Activated T-helper 2 cell treated with anti-CD3 and anti-CD28 coated beads, Interferon-gamma antibody, Interleukin-2, Interleukin-4, amounts not matched to agents 10 μg/mL and 5 μg/mL and 100 μg/mL, durations not matched to agents 14 hours and 24 hours and 36 hours (primary cell): ENCODE data around the gene TRIO. TPM values are rescaled to one million over a fixed set of nuclear protein-coding genes. Genes with fewer than 3 reads are reported as not detected.

Source experiments
- DNase-seq: peaks from one replicate; pipeline ENCODE4 v3.0.0; 2021; ENCODE audit warnings: low spot score
- H3K27ac Mint-ChIP-seq: one replicate; pipeline ENCODE4 v1.8.0; 2021; ENCODE audit warnings: mixed read lengths
- H3K27me3 Mint-ChIP-seq: one replicate; pipeline ENCODE4 v1.8.0; 2021; ENCODE audit warnings: low read depth, mixed read lengths
- H3K36me3 Mint-ChIP-seq: one replicate; pipeline ENCODE4 v1.8.0; 2021; ENCODE audit warnings: low read depth, mixed read lengths
- H3K4me1 Mint-ChIP-seq: one replicate; pipeline ENCODE4 v1.8.0; 2021; ENCODE audit warnings: low read depth, mixed read lengths
- H3K4me3 Mint-ChIP-seq: one replicate; pipeline ENCODE4 v1.8.0; 2021; ENCODE audit warnings: low read depth, mild to moderate bottlenecking, moderate library complexity, mixed read lengths
- H3K9me3 Mint-ChIP-seq: one replicate; pipeline ENCODE4 v1.8.0; 2021; ENCODE audit warnings: mixed read lengths
- intact Hi-C: fragments of 100-400 bp; cut with micrococcal nuclease; formaldehyde crosslinking; loops from one replicate; pipeline ENCODE4 v1.15.1; 2023
- total RNA-seq: library from RNA; stranded (reverse); gene quantifications from 2 replicates; pipeline ENCODE4 v1.2.3, GENCODE V29; 2022

TRIO gene
- total RNA-seq, 1 donor from 2014 or later = 28.7 TPM

DNA sequence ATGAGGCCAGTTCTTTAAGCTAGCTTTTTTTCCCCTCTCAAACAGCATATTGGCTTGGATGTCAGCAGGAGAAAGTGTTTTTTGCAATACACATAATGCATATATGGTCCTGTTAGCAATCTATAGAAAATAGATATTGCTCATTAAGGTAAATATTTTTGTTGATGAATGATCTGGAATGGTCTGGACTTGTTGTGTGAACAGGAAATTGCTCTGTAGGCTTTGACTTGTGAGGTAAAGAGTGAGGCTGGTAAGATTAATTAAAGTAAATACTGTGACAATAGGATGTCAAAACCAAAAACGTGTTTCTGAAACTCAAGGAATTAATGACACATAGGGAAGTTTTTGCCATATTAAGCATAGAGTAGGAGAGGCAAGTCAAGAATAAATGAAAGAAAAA lies 176.0 kb downstream of the TRIO start:
- no peaks in the 10 kb centered on the region for H3K4me1 Mint-ChIP-seq
- no peak overlapping the region for H3K27ac Mint-ChIP-seq
- intact Hi-C loops = no loop called here
- no peak for DNase-seq
- H3K9me3 Mint-ChIP-seq = no peaks in the 10 kb centered on the region
- H3K4me3 Mint-ChIP-seq = no peak overlapping the region
- no peaks in the 10 kb centered on the region for H3K36me3 Mint-ChIP-seq
- H3K27me3 Mint-ChIP-seq = no peaks in the 10 kb centered on the region

DNA sequence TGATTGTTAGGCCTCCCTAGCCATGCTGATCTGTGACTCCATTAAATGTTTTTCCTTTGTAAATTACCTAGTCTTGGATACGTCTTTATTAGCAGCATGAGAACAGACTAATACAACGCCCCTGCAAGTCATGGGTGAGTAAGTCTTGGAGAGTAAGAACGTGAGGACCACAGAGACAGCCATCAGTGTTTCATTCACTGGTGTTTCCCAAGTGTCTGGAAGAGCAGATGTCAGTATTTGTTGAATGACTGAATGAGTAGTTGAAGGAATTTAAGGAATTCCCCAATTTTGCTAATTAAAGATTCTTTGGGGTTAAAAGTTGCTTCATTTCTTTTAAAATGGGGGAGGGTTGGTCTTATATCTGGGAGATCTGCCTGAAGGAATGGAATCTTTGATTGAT lies 178.8 kb downstream of the TRIO start:
- Mint-ChIP-seq H3K4me3 (no peak overlapping the region), H3K9me3 (no peaks in the 10 kb centered on the region), H3K27me3 (no peaks in the 10 kb centered on the region), H3K27ac (no peak overlapping the region), H3K36me3 (no peaks in the 10 kb centered on the region), H3K4me1 (no peaks in the 10 kb centered on the region)
- DNase-seq = no peak
- intact Hi-C loops = no loop called here

DNA sequence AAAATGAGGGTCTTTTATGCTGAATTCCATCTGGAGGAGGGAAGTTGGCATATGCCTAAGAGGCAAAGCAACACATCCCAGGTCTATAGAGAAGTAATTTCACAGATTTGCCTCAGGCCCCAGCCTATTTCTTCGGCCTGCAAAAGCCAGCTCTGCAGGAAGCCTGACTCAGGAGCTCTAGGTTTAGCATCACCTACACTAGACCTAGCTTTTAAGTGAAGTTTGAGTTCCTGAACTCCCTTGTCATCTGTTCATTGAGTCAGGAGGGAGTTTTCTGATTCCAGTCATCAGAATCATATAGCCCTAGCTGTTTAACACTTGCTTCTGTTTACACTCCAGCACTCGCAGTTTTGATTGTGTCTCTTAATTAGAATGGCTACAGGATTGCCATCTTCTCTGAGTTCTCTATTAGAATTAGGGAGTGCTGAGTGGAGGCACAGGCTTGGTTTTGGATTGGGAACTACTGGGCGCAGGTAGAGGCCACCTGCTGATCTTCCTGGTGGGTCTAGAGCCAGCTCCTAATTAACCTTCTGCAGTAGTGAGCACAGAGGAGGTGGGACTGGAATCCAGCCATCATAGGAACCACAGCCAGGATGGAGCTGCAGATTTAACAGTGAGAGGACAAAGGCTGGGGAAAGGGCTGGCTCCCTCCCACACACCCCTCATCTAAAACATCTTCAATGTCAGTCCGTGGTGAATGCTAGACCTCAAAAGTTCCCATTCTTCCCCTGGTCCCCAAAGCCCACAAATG lies 179.5 kb downstream of the TRIO start:
- Mint-ChIP-seq H3K27ac (no peak overlapping the region), H3K4me1 (no peaks in the 10 kb centered on the region)

DNA sequence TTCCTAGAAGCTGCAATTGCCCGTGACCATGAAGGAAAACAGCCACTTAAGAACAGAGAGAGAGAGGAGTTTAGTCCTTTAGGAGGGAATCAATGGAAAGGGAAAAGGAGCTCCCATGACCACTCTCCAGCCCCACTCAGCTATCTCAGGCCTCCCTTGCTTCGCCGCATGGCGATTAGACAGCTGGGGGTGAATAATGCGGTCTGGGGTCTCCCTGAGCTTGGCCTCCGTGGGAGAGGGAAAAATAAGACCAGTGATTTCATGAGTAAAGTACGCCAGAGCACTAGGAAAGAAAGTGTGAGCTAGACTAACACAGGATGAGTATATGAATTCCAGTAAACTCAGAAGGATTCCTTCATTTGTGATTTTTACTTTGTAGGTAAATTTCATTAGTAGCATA lies 180.3 kb downstream of the TRIO start:
- H3K27ac Mint-ChIP-seq = no peak overlapping the region
- no peak overlapping the region for H3K4me3 Mint-ChIP-seq
- H3K27me3 Mint-ChIP-seq = no peaks in the 10 kb centered on the region
- intact Hi-C loops = no loop called here
- no peaks in the 10 kb centered on the region for H3K4me1 Mint-ChIP-seq
- H3K9me3 Mint-ChIP-seq = no peaks in the 10 kb centered on the region
- no peak for DNase-seq
- H3K36me3 Mint-ChIP-seq = no peaks in the 10 kb centered on the region

More for the DNA sequence above, 179.5 kb downstream of the TRIO start:
- H3K27me3 Mint-ChIP-seq = no peaks in the 10 kb centered on the region
- DNase-seq = no peak
- no peaks in the 10 kb centered on the region for H3K36me3 Mint-ChIP-seq
- no peaks in the 10 kb centered on the region for H3K9me3 Mint-ChIP-seq
- no peak overlapping the region for H3K4me3 Mint-ChIP-seq
- intact Hi-C loops = no loop called here

DNA sequence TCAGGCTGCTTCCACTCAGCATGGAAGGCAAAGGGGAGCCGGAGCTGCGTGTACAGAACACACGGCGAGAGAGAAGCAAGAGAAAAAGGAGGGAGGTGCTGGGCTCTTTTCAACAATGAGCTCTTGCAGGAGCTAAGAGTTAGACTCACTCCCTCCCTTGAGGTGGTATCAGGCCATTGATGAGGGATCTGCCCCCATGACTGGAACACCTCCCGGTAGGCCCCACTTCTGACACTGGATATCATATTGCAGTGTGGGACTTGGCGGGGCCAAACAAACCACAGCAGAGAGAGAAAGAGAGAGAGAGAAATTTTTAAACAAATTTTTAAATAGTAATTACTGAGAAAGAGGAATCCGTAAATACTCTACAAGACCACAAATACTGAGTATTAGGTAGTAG lies 182.2 kb downstream of the TRIO start:
- H3K27me3 Mint-ChIP-seq = peaks cover 3% of the 10 kb centered on the region
- H3K27ac Mint-ChIP-seq = no peak overlapping the region
- no peak for DNase-seq
- no peaks in the 10 kb centered on the region for H3K9me3 Mint-ChIP-seq
- intact Hi-C loops = no loop called here
- H3K4me1 Mint-ChIP-seq = no peaks in the 10 kb centered on the region
- no peak overlapping the region for H3K4me3 Mint-ChIP-seq
- no peaks in the 10 kb centered on the region for H3K36me3 Mint-ChIP-seq

DNA sequence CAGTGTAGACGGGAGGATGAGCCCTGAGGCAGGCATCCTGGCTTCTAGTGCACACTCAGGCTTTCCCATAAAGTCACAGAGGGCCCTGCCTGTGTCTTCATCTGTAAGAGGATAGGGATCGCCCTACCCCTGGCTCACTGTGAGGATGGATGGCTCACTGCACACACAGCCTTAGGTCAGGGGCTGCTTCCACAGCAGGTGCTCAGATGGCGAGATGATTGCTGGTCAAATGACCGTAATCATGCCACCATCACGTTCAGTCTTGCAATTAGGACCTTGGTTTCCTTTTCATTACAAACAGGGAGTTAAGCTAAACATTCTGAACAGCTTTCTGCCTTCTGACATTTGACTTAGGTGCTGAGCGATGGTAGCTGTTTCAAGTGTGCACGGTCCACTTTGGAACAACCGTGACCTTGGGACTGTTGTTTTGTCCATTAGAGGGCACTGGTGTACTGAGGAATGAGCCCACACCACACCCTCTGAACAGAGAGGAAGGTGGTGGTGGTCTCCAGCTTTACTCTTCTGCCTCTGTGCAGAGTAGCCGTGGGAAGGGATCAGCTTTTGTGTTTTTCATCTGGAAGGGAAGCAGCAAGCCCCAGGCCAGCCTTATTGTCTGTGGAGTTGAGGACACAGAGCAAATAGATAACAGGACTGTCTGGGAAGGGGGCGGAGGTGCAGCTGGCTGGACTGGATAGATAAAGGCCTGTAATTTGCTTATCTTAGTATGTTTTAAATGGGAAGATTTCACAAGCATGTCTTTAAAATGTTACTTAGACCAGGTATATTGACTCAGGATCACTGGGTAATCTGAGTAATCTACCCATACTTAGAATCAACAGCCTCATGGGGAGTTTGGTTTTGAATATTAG lies 183.1 kb downstream of the TRIO start:
- H3K4me1 Mint-ChIP-seq = peaks cover 3% of the 10 kb centered on the region
- intact Hi-C loops = no loop called here
- H3K36me3 Mint-ChIP-seq = no peaks in the 10 kb centered on the region
- no peaks in the 10 kb centered on the region for H3K9me3 Mint-ChIP-seq
- no peak overlapping the region for H3K27ac Mint-ChIP-seq
- H3K4me3 Mint-ChIP-seq = no peak overlapping the region
- peaks cover 3% of the 10 kb centered on the region for H3K27me3 Mint-ChIP-seq
- no peak for DNase-seq

DNA sequence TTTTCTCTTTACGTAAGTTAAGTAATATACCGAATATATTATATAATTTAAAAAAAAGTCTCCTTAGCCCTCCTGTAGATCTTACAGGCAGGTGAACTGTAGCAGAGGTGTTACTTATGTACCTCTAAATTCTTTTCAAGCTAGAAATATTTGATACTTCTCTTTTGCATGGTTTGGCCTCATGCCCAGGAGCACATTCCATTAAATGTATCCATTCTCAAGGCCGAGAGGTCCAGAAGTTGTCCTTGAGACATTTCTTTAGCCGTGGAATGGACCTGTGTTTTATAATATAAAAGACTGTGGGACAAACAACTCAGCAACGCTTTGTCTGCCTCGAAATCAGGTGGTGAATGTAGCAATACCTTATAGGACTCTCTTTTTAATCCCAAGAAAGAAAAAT lies 184.5 kb downstream of the TRIO start:
- H3K9me3 Mint-ChIP-seq = no peaks in the 10 kb centered on the region
- H3K4me3 Mint-ChIP-seq = no peak overlapping the region
- H3K27ac Mint-ChIP-seq = no peak overlapping the region
- DNase-seq = no peak
- peaks cover 3% of the 10 kb centered on the region for H3K27me3 Mint-ChIP-seq
- H3K36me3 Mint-ChIP-seq = no peaks in the 10 kb centered on the region
- intact Hi-C loops = no loop called here
- peaks cover 9% of the 10 kb centered on the region for H3K4me1 Mint-ChIP-seq

DNA sequence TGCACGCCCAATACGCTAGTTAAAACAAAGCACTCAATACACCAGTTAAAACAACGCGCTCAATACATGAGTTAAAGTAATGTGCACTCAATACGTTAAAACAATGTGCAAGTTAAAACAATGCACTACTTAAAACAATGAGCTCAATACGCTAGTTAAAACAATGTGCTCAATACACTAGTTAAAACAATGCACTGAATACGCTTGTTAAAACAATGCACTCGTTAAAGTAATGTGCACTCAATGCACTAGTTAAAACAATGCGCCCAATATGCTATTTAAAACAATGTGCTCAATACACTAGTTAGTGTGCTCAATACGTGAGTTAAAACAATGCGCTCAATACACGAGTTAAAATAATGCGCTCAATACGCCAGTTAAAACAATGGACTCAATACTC lies 185.0 kb downstream of the TRIO start:
- Mint-ChIP-seq H3K27me3 (peaks cover 3% of the 10 kb centered on the region), H3K27ac (no peak overlapping the region), H3K4me1 (peaks cover 9% of the 10 kb centered on the region), H3K9me3 (no peaks in the 10 kb centered on the region), H3K36me3 (no peaks in the 10 kb centered on the region), H3K4me3 (no peak overlapping the region)
- no peak for DNase-seq
- intact Hi-C loops = no loop called here

DNA sequence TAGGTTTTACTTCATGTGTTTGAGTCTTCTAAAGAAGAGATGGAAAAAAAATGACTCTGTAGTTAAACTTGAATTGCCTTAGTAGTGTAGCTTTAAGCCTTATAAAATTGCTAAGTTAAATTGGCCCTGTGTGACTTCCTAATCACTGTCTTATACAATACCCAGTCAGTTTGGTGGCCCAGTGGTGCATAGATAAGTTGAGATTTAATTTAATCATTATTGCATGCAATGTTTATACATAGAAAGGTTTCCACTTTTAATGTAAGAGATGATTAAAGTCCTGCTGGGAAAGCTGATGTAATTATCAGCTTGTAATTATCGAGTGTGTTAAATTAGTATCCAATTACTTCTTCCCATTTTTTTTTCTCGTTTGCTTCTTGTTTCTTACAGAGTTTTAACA lies 187.1 kb downstream of the TRIO start:
- Mint-ChIP-seq H3K4me3 (no peak overlapping the region), H3K27ac (no peak overlapping the region), H3K9me3 (no peaks in the 10 kb centered on the region), H3K36me3 (no peaks in the 10 kb centered on the region), H3K27me3 (peaks cover 3% of the 10 kb centered on the region), H3K4me1 (peaks cover 9% of the 10 kb centered on the region)
- intact Hi-C loops = no loop called here
- no peak for DNase-seq

DNA sequence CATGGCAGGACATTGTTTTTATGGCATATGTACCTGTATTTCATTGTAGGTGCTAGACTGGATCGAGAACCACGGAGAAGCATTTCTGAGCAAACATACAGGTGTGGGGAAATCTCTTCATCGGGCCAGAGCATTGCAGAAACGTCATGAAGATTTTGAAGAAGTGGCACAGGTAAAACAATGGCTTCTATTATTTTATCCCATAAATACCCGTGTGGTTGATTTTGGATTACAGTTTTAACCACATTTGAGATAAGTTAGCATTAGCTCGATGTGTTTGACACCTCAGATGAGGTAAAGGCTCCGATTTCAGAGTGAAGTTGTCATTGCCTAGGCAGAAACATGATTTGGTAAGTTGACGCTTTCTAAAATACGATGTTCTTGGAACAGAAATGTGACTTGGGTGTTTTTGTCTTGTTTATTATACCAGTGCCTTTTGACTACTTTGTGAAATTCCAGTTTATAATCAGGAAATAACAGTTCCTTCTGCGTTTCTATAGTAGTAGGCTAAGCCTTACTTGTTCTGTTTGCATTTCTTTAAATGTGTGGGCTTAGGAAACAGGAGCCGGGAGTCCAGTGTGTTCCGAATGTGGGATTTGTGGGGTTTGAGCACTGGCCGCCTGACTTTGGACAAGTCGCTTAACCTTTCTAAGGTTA lies 187.7 kb downstream of the TRIO start:
- Mint-ChIP-seq H3K4me3 (no peak overlapping the region), H3K27ac (no peak overlapping the region), H3K36me3 (no peaks in the 10 kb centered on the region), H3K27me3 (peaks cover 3% of the 10 kb centered on the region), H3K9me3 (no peaks in the 10 kb centered on the region), H3K4me1 (peaks cover 9% of the 10 kb centered on the region)
- intact Hi-C loops = no loop called here
- DNase-seq = no peak

DNA sequence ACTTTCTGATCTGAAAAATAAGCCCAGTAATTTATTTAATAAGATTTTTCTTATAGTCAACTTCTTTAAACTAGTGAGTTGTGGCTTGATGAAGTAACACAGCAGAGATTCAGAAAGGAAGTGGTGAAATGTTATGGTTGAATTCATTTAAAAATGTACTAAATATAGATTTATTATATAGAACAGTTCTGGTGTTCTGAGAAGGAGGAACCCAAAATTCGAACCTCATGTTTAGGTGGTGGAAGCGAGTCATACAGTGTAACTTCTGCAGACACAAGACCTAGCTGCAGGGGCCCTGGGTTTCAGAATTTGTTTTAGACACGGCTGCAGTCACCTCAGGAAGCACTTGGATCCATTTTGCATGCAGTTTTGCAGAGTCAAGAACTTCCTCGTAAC lies 188.2 kb downstream of the TRIO start:
- no peak overlapping the region for H3K27ac Mint-ChIP-seq
- H3K36me3 Mint-ChIP-seq = no peaks in the 10 kb centered on the region
- intact Hi-C loops = no loop called here
- DNase-seq = no peak
- H3K27me3 Mint-ChIP-seq = peaks cover 3% of the 10 kb centered on the region
- peaks cover 9% of the 10 kb centered on the region for H3K4me1 Mint-ChIP-seq
- H3K4me3 Mint-ChIP-seq = no peak overlapping the region
- no peaks in the 10 kb centered on the region for H3K9me3 Mint-ChIP-seq

DNA sequence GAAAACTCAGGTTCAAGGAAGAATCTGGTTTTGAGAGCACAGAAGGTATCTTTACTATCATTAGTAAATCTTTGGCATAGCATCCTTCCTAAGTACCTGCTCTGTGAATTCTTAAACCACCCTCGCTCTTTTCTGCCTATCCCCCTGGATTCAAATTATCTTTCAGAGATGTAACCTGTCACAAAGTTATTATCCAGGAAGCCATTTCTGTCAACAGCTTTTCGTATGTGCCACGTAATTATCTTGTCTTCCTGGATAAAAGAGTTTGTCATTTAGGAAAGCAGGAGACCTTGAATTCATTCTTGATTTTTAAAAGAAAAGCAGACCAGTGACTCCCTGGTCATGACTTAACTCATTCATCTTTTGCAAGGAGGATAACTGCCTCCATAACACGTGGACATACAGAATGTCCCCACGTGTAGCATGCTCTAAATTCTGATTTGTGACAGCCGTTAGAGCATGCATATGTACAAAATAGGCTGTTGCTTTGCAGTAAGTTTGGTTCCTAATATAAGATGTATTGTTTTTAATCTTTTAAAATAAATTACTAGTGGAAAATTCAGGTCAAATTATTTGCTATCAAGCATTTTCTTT lies 189.0 kb downstream of the TRIO start:
- Mint-ChIP-seq H3K9me3 (no peaks in the 10 kb centered on the region), H3K36me3 (no peaks in the 10 kb centered on the region), H3K4me3 (no peak overlapping the region), H3K27ac (no peak overlapping the region), H3K4me1 (peaks cover 9% of the 10 kb centered on the region), H3K27me3 (peaks cover 3% of the 10 kb centered on the region)
- DNase-seq = no peak
- intact Hi-C loops = no loop called here

DNA sequence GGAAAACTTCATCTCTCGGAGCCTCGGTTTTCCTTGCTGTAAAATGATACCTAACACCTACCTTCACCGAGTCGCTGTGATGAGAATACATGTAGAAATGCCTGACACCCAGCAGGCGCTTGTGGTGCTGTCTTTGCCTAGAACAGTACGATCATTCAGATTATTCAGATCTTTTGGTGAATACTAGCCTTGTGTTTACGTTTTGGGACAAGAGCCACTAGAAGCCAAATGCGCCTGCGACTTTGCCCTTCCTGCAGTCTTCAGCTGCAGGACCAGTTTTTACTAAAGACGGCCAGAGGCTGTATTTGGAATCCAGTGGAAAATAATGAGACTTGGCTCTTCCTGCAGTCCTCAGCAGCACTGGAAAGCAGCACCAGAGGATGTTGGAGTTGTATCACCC lies 189.6 kb downstream of the TRIO start:
- H3K9me3 Mint-ChIP-seq = no peaks in the 10 kb centered on the region
- peaks cover 9% of the 10 kb centered on the region for H3K4me1 Mint-ChIP-seq
- intact Hi-C loops = no loop called here
- H3K4me3 Mint-ChIP-seq = no peak overlapping the region
- no peak overlapping the region for H3K27ac Mint-ChIP-seq
- peaks cover 3% of the 10 kb centered on the region for H3K27me3 Mint-ChIP-seq
- no peak for DNase-seq
- no peaks in the 10 kb centered on the region for H3K36me3 Mint-ChIP-seq
